ENCODE results near the gene ASPSCR1.

The ASPSCR1 gene

DNA sequence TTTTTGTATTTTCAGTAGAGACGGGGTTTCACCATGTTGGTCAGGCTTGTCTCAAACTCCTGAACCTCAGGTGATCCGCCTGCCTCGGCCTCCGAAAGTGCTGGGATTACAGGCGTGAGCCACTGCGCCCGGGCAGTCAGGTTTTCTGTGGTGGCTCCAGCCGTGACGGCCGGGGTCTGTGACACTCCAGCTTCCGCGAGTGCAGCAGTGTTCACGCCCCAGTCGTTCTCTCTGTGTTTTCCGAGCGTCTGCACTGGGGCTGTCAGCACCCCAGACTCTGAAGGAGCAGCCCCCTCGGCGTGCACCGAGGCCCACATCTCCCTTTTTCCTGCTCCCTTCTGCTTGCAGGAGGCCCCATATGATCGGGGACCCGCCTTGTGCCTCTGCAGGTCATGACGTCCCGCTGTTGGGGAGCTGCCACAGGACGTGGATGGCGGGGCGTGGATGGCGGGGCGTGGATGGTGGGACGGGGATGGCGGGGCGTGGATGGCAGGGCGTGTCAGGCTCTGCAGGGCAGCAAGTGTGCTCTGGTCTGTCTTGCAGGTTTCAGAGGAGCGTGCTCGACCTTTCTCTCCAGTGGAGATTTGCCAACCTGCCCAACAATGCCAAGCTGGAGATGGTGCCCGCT lies 5.7 kb downstream of the ASPSCR1 start:
- FAIRE-seq = no peak

DNA sequence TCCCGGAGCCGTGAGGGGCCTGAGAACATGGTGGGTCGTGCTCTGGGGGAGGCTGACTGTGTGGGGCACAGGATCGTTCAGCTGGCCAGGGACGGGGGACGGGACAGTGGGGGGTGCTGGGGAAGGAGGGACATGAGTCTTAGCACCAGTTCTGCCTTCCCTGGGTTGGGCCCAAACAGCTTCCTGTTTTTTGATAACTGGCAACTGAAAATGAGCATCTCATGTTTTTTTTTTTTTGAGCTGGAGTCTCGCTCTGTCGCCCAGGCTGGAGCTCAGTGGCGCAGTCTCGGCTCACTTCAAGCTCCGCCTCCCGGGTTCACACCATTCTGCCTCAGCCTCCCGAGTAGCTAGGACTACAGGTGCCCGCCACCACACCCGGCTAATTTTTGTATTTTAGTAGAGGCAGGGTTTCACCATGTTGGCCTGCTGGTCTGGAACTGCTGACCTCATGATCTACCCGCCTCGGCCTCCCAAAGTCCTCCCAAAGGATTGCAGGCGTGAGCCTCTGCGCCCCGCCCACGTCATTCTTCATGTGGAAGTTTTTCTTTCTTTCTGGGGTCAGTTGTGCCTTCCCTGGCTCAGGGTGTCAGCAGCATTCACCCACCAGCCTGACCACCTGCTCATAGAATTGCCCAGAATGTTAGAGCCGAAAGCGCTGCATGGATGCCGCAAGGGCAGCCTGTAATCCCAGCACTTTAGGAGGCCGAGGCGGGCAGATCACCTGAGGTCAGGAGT lies 6.4 kb downstream of the ASPSCR1 start:
- FAIRE-seq = no peak

DNA sequence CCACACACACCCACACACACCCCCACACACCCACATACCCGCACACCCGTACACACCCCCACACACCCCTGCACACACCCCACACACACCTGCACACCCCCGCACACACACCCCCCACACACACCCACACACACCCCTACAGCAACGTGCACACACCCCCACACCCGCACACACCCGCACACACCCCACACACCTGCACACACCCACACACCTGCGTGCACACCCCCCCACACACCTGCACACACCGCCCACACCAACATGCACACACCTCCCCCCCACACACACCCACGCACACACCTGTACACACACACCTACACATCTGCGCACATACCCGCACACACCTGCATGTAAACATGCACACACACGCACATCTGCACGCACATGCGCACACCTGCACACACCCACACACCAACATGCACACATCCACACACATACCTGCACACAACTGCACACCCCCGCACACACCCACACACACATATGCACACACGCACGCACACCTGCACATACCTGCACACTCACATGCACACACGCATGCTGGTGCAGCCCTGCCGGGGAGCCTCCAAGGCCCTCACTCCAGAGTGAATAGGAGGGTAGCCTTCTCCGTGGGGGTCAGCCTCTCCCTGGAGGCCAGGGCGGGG lies 7.5 kb downstream of the ASPSCR1 start:
- FAIRE-seq = no peak

DNA sequence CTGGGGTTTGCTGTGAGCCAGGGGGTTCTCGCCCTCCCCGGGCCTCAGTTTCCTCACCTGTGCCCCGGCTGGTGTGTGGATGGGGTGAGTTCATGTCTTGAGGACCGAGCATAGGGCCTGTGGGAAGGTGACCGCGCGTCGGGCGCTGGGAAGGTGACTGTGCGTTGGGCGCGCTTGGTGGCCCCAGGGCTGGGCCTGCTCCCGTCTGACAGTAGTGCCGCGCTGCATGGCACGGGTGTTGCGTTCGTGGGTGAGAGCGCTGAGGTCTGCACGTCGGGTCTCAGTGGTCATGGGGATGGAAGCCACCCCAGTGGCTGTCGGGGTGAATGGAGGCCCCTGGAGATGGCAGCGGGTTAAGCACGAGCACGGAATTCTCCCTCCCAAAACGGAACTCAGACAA lies 9.2 kb downstream of the ASPSCR1 start:
- FAIRE-seq = no peak

DNA sequence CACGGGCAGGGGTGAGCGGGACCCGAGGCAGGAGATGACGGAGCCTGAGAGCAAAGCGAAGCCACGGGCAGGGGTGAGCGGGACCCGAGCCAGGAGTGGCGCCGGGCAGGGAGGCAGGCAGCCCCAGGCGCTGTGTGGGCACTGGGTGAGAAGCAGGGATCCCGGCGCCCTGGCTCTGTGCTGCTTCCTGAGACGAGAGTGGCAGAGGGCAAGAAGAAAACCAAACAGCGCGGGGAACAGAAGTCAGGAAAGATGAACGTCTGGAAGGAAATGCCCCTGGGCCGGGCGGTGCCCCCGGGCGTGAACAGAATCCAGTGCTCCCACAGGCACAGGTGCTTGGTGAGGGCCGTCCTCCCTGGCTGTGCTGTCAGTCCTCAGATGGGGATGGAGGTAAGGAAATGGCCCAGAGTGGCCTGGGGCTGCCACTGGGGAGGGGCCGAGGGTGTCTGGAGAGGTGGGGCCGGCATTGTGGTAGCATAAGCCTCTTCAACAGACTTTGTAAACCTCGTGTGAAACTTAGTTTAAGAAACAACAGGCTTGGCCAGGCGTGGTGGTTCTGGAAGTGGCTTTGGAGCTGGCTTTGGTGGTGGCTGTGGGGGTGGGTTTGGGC lies 9.8 kb downstream of the ASPSCR1 start:
- FAIRE-seq = no peak

DNA sequence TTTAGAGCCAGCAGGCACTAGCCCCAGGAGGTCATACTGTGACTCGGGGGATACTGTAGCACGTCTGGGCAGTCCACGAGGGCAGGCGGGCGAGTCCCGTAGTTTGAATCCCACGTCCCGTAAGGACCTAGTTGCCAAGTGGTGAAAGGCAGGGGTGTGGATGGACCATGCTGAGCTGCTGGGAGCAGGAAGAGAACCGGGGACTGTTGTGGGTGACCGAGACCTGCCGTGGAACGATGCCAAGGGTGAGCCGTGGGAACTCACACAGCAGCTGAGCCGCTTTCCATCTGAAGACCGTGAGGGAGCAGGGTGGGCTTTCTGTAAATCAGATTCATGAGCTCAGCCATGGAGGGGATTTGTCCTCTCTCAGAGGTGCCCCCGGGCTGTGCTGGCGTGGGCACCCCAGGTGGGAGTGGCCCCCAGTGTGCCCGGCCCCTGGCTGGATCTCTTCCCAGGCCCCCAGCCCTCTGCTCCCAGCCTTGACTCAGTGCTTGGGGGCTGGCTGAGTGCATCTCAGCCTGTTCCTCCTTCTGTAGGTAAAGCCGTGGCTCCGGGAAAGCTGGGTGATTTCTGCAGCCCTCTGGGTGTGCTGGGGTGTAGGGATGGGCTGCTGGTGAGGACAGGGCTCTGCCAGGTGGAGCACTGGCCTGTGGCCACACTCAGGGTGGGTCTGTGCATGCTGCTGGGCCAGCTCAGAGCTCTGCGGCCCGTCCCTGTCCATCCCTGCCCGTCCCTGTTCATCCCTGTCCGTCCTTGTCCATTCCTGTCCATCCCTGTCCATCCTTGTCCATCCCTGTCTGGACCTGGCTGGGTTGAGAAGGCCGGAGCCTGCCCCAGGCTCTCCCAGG lies 13.6 kb downstream of the ASPSCR1 start:
- no peak for FAIRE-seq

DNA sequence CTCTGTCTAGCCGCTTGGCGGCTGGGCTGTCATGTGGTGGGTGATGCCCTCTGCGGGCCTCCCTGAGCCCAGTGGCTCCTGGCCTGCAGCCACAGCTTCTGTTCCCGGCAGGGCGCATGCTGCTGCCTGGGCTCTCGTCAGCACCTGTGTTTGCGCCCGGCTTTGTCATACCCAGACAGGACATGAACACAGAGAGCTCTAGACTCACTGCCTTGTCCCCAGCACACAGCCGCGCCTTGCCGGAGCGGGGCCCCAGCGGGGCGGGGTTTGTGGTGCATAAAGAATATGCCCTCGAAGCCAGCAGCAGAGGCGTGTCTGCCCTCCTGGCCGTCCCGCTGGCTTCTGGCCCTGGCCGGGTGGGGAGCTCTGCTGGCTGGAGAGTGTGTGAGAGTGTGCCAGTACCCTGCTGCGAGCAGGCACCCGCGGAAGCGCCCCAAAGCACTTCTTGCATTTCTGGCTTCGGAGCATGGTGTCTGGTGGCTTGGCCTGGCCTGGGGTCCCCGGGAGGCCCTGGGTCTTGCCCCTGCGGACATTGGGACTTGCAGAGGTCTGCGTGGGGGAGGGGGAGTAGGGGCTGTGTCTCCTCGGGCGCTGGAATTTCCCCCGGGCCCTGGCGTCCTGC lies 14.4 kb downstream of the ASPSCR1 start:
- no peak for FAIRE-seq

DNA sequence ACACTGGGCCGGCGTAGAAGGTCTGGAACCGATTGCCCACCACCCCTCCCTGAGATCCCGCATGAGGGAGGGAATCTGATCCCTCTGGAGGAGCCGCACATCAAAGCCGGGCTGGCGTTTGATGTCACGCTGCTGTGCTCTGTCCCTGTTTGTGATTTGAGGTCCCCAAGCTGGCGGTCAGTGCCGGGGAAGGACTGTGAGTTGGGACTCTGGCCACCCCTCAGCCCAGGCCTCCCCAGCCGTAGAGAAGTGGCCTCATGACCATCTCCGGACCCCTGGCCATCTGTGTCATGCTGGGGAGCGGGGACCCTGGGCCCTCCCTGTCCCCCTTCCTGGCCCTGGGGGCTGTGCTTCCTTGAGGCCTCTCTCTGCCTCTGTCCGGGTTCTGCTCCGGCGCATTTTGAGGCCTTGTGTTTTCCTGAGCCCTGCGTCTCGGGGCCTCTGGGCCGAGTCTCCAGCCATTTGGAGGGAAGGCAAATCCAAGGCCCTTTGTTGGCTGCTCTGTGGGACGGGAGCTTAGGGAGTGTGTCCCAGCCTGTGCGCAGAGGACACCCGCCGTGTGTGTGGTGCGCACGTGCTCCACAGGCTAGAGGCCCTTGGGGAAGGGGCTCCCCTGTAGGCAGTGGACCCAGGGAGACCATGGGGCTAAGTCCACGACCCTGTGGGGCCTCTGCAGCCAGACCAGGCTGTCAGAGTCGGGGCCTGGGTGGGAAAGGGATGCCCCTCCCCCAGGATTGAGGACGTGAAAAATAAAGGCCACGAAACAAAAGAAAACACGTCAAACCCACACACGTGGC lies 15.1 kb downstream of the ASPSCR1 start:
- FAIRE-seq = no peak

DNA sequence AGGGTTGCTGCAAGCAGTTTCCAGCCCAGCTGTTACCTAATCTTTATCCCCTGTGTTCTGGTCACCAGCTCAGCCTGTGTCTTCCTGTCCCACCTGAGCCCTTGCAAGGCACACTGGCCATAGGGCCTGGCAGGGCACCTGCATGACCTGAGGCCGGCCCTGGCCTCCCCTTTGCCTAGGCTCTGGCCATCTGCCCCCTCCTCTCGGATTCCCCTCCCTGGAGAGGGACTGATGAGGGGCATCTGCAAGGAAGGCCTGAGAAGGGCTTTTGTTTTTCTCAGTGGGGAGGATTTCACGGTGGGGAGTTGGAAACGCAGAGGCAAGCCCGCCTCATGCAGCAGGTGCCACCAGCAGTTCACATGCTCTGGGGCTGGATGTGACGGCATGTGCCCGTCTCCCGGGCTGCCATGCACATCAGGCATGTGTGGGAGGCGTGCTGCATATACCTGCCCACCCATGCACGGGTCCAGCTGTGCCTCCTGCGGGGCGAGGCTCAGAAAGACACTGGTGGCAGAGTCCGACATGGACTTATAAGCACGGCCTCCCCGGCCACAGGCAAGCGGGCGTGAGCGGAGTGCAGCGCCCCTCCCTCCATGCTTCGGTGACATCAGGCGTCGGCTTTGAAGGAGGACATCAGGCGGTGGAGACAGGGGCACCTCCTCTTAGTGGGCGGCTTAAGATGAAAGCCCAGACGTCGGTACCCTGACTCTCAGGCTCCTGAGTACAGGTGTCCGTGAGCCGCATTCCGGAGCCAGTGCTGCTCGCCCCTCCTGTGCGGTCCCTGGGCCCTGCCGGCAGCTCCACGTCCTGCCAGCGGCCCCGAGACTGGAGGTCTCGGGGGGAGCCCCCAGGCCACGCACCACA lies 16.5 kb downstream of the ASPSCR1 start:
- no peak for FAIRE-seq

DNA sequence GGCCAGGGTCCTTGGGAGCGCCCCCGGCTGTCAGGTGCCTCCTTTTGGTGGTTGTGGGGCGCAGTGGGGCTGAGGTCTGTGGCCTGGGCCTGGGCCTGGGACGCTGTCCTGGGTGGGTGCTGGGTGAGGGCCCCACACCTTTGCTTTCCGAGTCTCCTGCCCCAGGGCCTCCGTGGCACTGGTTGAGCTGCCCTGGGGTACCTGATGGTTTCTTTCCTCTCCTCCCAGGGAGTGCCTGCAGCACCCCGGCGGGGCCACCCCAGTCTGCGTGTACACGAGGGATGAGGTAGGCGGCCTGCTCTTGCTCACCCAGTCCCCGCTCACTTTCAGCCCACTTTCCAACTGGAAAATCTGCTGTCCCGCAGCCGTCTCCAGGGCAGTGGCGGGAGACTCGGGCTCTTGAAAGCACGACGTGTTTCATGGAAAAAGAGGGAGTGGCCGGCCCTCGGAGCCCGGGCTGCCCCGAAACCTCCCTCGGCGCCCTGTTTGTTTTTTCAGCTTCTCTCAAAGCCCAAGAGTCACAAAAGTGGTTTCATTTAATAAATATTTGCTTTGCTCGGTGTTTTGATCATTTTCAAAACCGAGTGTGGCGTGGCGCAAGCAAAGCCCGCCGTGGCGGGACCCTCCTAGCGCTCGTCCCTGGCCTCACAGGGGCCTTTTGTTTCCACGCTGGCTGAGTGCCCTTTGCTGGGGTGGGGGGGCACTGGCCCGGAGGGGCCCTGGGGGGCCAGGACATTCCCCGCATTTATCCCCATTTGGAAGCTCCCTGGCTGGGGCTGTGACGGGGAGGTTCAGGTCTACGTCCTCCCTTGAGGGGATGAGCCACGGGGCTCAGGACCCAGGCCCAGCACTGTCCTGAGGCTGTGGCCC lies 17.4 kb downstream of the ASPSCR1 start:
- no peak for FAIRE-seq

DNA sequence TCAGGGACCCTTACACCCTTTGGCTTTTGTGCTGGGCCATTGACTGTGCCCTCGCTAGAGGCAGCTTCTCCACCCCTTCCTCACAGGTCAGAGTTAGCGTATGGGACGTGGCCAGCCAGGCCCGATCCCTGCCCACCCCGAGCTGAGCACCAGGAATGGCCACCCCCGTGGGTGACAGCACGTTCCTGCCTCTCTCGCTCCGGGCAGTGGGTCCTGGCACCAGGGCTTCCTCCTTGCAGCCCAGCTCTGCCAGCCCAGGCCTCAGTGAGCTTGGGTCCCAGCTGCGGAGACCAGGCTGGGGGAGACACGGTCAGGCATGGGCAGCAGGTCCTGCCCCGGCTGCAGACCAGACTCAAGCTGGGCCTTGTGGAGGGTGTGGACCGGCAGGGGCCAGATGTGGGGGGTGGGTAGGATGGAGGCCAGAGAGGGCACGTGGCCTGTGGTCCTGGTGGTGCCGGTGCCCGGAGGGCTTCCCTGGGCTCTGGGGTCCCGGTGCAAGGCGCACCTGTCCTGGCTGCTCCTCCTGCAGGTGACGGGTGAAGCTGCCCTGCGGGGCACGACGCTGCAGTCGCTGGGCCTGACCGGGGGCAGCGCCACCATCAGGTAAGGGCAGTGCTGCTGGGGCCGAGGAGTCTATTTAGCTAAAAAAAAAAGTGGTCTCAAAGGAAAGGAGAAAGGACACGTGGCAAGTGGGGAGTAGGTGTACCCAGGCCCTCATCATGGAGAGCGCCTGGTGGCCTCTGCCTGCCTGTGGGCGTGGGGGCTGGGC lies 18.2 kb downstream of the ASPSCR1 start:
- FAIRE-seq = no peak

DNA sequence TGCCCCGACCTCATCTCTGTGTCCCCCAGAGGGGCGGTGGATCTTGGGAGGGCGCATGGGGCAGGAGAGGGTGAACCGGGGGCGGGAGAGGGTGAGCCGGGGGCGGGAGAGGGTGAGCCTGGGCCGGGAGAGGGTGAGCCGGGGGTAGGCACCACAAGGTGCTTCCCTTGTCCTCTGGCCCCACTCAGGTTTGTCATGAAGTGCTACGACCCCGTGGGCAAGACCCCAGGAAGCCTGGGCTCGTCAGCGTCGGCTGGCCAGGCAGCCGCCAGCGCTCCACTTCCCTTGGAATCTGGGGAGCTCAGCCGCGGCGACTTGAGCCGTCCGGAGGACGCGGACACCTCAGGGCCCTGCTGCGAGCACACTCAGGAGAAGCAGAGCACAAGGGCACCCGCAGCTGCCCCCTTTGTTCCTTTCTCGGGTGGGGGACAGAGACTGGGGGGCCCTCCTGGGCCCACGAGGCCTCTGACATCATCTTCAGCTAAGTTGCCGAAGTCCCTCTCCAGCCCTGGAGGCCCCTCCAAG lies 18.9 kb downstream of the ASPSCR1 start:
- no peak for FAIRE-seq

DNA sequence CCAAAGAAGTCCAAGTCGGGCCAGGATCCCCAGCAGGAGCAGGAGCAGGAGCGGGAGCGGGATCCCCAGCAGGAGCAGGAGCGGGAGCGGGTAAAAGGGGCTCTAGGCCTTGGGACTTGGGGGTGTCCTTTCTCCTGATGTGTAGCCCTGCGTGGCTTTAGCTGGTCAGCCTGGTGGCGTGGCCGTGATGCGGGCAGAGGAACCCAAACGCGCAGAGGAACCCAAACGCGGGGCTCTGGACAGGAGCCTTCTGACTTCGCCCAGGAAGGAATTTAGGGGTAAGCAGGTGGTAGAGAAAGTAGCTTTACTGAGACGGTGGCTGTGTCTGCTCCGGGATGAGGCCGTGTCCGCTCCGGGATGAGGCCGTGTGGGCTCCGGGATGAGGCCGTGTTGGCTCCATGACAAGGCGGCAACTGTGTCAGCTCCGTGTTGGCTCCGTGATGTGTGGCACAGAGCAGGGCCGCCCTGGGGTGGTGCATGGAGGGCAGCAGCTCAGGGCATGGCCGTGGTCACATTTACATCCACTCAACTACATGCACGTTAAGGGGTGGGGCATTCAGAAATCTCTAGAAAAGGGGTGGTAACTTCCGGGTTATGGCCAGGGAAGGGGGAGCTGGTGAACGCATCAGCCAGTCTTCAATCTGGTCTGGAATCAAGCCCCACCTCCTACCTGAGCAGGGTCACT lies 19.5 kb downstream of the ASPSCR1 start:
- FAIRE-seq = no peak

DNA sequence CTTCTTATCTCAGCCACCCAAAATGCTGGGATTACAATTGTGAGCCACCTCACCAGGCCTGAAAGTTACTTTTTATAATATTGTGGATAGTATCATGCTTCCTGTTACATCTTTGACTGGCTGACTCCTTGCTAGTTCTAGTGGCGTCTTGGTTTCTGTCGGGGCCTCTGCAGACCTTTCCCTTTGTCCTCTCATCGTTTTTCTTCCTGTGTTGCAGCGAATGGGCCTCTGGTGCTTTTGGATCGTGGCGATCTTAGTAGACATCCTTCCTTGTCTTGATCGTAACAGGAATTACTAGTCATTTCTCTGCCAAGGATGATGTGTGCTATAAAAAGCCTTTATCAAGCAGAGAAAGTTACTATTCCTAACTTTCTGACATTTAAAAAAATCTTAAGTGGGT lies 20.8 kb downstream of the ASPSCR1 start:
- no peak for FAIRE-seq

DNA sequence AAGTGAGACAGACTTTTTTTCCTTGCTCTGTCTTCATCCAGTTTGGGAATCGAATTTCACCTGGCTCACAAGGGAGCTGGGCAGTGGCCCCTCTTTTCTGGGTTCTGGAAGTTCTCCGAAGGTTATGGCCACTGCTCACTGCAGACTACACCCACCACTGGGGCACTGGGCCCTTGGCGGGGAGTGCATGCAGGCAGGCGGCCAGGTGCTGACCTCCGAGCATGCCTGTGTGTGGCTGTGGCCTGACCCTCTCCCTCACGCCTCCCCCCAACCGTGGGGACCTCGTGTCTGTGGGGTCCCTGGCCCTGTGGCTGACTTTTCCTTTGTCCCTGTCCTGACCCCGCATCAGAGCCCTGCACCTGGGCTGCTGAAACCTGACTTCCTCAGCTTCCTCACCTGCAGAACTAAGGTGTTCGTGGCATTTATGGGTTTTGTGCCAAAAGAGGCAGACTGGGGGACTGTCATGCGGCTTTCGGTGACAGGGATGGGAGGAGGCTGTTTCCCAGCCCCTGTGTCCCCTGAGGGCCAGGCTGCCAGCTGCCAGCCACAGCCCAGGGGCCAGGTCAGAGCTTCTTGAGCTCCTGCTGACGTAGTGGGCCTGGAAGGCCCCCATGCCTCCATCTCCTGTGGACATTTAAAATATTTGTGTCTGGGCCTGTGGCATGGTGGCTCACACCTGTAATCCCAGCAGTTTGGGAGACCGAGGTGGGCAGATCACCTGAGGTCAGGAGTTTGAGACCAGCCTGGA lies 21.4 kb downstream of the ASPSCR1 start:
- no peak for FAIRE-seq

DNA sequence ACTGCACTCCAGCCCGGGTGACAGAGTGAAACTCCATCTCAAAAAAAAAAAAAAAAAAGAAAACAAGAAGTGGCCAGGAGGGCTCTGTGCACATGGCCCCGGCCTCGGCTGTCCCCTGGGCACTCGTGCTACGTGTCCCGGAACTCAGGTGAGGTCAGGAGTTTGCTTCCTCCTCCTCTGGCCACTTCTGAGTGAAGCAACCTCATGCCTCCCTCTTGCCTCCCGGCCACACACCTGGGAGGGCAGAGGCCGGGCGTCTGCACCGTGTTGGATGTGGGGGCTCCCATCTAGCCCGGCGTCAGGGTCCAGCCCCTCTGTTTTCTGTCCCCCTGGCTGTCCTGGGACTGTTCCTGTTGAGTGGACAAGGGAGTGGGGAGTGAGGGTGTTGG lies 22.2 kb downstream of the ASPSCR1 start:
- FAIRE-seq = no peak
